Psoas muscle (tissue), 8 donors: ENCODE data around the gene OR13J1. TPM values are rescaled to one million over a fixed set of nuclear protein-coding genes. Genes with fewer than 3 reads are reported as not detected.
A peak's percentile ranks its signal among the peaks of the same experiment; 100 is the strongest.

Source experiments
- ATAC-seq, 4 donors: fragments of 200-7000 bp; cut with Tn5 transposase; one replicate each; pipeline ENCODE4 v1.9.1; 2020; ENCODE audit warnings: moderate library complexity in 3 of 4, mild to moderate bottlenecking in 2 of 4
- DNase-seq, 2 donors: peaks; one replicate each; pipeline ENCODE4 v3.0.0-alpha.2; 2020
- H3K27ac ChIP-seq: fragments of 200-600 bp; one replicate; pipeline ENCODE4 v1.8.0; 2022
- H3K27me3 ChIP-seq, 3 donors: fragments of 200-600 bp in 1 of 3; one replicate each; pipeline versions ENCODE4 v1.6.1 to v1.8.0; 2013 to 2022; ENCODE audit warnings: low read length in 2 of 3, mild to moderate bottlenecking in 2 of 3, moderate library complexity in 1 of 3; ENCODE audit not compliant: insufficient read depth in 3 of 3
- H3K36me3 ChIP-seq, 2 donors: fragments of 200-600 bp in 1 of 2; one replicate each; pipeline versions ENCODE4 v1.6.1 to v1.8.0; 2013 to 2022; ENCODE audit warnings: low read depth in 1 of 2, mild to moderate bottlenecking in 1 of 2, moderate library complexity in 1 of 2; ENCODE audit not compliant: insufficient read depth in 1 of 2
- H3K4me1 ChIP-seq: fragments of 200-600 bp; one replicate; pipeline ENCODE4 v1.8.0; 2022
- H3K4me3 ChIP-seq: fragments of 200-600 bp; one replicate; pipeline ENCODE4 v1.8.0; 2022; ENCODE audit warnings: mild to moderate bottlenecking
- H3K9me3 ChIP-seq: fragments of 200-600 bp; one replicate; pipeline ENCODE4 v1.8.0; 2022
- CTCF ChIP-seq: fragments of 200-600 bp; IDR thresholded peaks from one replicate; pipeline ENCODE4 v1.8.0; 2022; ENCODE audit warnings: antibody characterized with exemption
- WGBS, 3 donors: extraction: QIAGEN DNeasy Blood & Tissue Kit; methylation state at CpG; one replicate each; pipeline versions ENCODE4 v1.1.6 to v1.1.7; 2013; 5-methylcytosine and 5-hydroxymethylcytosine counted together
- intact Hi-C, 2 donors: fragments of 100-400 bp; cut with DNase I; formaldehyde crosslinking; loops; one replicate each; pipeline versions ENCODE4 v1.11.0 to v1.14.2; 2022
- polyA plus RNA-seq, 3 donors: library from polyadenylated mRNA; stranded (reverse); fragments of 200-250 nt; gene quantifications; one replicate each; pipeline ENCODE4 v1.2.3, GENCODE V29; 2013
- total RNA-seq, 4 donors: library from RNA; stranded (reverse); fragmentation: NEBNext Ultra II Directional in 2 of 4; extraction: Animal tissue kit (Norgen Biotek cat#: 25700) in 2 of 4; gene quantifications; one replicate each; pipeline versions ENCODE4 v1.2.1 to v1.2.4, GENCODE V29; 2021 to 2023
- donor health status: healthy with polysubstance abuse.
- donor health status: DM: no; HTN: no; CAD: no; lungs with moderate emphysema.
- donor health status: Bipolar disorder and iron deficiency.
- donor health status: healthy.
- donor health status: DM: yes; HTN: yes; CAD: no.
- donor health status: DM: no; HTN: no; CAD: no.
- donor health status: DM: no; HTN: no; CAD: no.
- donor health status: DM: yes; HTN: yes; CAD: no.

The OR13J1 gene
- total and polyA plus RNA-seq, 7 donors, result not detected

- 58 to 64% (median 60%) methylated on average over 9 of the region's 9 CpGs for WGBS, 3 donors
- intact Hi-C loops, result loop anchor here in 1 of 2 donors (5.0 kb wide), 1 partner anchor 39 kb away; no protein-coding TSS in a partner anchor
- peak overlapping the region; percentile 49 for H3K4me3 ChIP-seq
These were observed 38.4 kb upstream of the OR13J1 start for GRCh38 chr9:35908504-35909125.

GRCh38 chr9:35907711-35908503 is 37.7 kb upstream of the OR13J1 start:
- no peaks in the 10 kb centered on the region for H3K27me3 ChIP-seq
- TF ChIP-seq CTCF, result no peak
- 41 to 42% (median 41%) methylated on average over 13 of the region's 13 CpGs for WGBS, 3 donors
- DNase-seq, result peak; percentile 76 to 87
- H3K4me3 ChIP-seq, result peak overlapping the region; percentile 44
- H3K27ac ChIP-seq, result peak overlapping the region; percentile 80
- intact Hi-C loops, result loop anchor here in 1 of 2 donors (5.0 kb wide), 1 partner anchor 39 kb away; no protein-coding TSS in a partner anchor
- peak; percentile 31 to 67 (median 61) for ATAC-seq
- peaks cover 28% of the 10 kb centered on the region for H3K4me1 ChIP-seq
- H3K36me3 ChIP-seq, result no peaks in the 10 kb centered on the region
- H3K9me3 ChIP-seq, result no peaks in the 10 kb centered on the region

More at GRCh38 chr9:35908504-35909125, 38.4 kb upstream of the OR13J1 start:
- H3K4me1 ChIP-seq, result peaks cover 28% of the 10 kb centered on the region
- peak overlapping the region; percentile 80 for H3K27ac ChIP-seq
- no peaks in the 10 kb centered on the region for H3K27me3 ChIP-seq
- no peaks in the 10 kb centered on the region for H3K9me3 ChIP-seq
- H3K36me3 ChIP-seq, result no peaks in the 10 kb centered on the region
- TF ChIP-seq CTCF, result no peak
- peak; percentile 48 to 56 for DNase-seq
- no peak for ATAC-seq

GRCh38 chr9:35906923-35907699 is 36.9 kb upstream of the OR13J1 start:
- intact Hi-C loops, result loop anchor here in 1 of 2 donors (5.0 kb wide), 1 partner anchor 40 kb away; no protein-coding TSS in a partner anchor
- WGBS, 3 donors, result 40 to 54% (median 52%) methylated on average over 14 of the region's 14 CpGs

More at GRCh38 chr9:35906923-35907699, 36.9 kb upstream of the OR13J1 start:
- no peak for TF ChIP-seq CTCF
- H3K27ac ChIP-seq, result peak overlapping the region; percentile 80
- no peaks in the 10 kb centered on the region for H3K27me3 ChIP-seq
- ATAC-seq (peak; percentile 15 to 61 (median 51)), DNase-seq (peak; percentile 76 to 85)
- H3K36me3 ChIP-seq, result no peaks in the 10 kb centered on the region
- peak overlapping the region; percentile 44 for H3K4me3 ChIP-seq
- H3K4me1 ChIP-seq, result peaks cover 28% of the 10 kb centered on the region
- H3K9me3 ChIP-seq, result no peaks in the 10 kb centered on the region
